Panc1 (cell line): Measurements from ENCODE around the gene ACOT4. TPM values are rescaled to one million over a fixed set of nuclear protein-coding genes. Genes with fewer than 3 reads are reported as not detected.
"Not testable (repeated sequence)": the region's sequence is repeated elsewhere in the genome, so short reads cannot be mapped to it uniquely, and the experiment has no call there.

ENCODE experiments used
- ATAC-seq: fragments of 200-7000 bp; cut with Tn5 transposase; 2 replicates; pipeline ENCODE4 v1.9.1; 2020; ENCODE audit warnings: mild to moderate bottlenecking, moderate library complexity
- BruUV-seq: library from RNA; stranded (reverse); fragments of 400-500 nt; replicated peaks from 2 replicates; lab custom pipeline; 2021; lab: Mats Ljungman, UMichigan
- CTCF ChIA-PET: fragments of 300-600 bp; sonication (Branson Sonifier 250); formaldehyde crosslinking; loops from one replicate; lab custom pipeline; 2022; ENCODE audit warnings: antibody characterized with exemption; lab: Charles Lee
- POLR2A ChIA-PET: fragments of 300-600 bp; sonication (Branson Sonifier 250); formaldehyde crosslinking; loops from one replicate; lab custom pipeline; 2022; ENCODE audit warnings: antibody characterized with exemption; lab: Charles Lee
- DNase-seq: peaks from one replicate; pipeline ENCODE4 v3.0.0-alpha.2; 2010; ENCODE audit warnings: low read depth, low spot score
- H3K27ac ChIP-seq: 2 replicates; pipeline ENCODE4 v1.5.1; 2011; ENCODE audit warnings: mild to moderate bottlenecking, low read length, inconsistent platforms
- H3K27me3 ChIP-seq: fragments of 200-500 bp; sonication (Bioruptor generic); 2 replicates; pipeline ENCODE4 v1.6.0; 2014; ENCODE audit warnings: low read length, inconsistent platforms; ENCODE audit not compliant: control insufficient read depth, insufficient read depth
- H3K36me3 ChIP-seq: fragments of 200-500 bp; sonication (Bioruptor generic); 2 replicates; pipeline ENCODE4 v1.5.1; 2014; ENCODE audit warnings: inconsistent platforms, mild to moderate bottlenecking, low read length, moderate library complexity; ENCODE audit not compliant: control insufficient read depth, insufficient read depth
- H3K4me1 ChIP-seq: 2 replicates; pipeline ENCODE4 v1.5.1; 2011; ENCODE audit warnings: inconsistent platforms, mild to moderate bottlenecking, low read length, moderate library complexity; ENCODE audit not compliant: control insufficient read depth, insufficient read depth
- H3K4me3 ChIP-seq, 2 experiments: 2 replicates each; pipeline ENCODE4 v1.5.1; 2011 to 2012; ENCODE audit warnings: low read depth in 2 of 2, low read length in 2 of 2, mild to moderate bottlenecking in 2 of 2, inconsistent platforms in 1 of 2, moderate library complexity in 1 of 2
- H3K9me3 ChIP-seq: fragments of 200-500 bp; sonication (Bioruptor generic); 2 replicates; pipeline ENCODE4 v1.5.1; 2014; ENCODE audit warnings: low read depth, mild to moderate bottlenecking, inconsistent platforms, low read length, moderate library complexity; ENCODE audit not compliant: control insufficient read depth, insufficient read depth
- POLR2AphosphoS5 ChIP-seq: IDR thresholded peaks from 2 replicates; pipeline ENCODE4 v1.6.1; 2012; ENCODE audit warnings: mild to moderate bottlenecking, low read depth, low read length, moderate library complexity
- SIN3A ChIP-seq: IDR thresholded peaks from 2 replicates; pipeline ENCODE4 v1.6.1; 2012; ENCODE audit warnings: low read depth, mild to moderate bottlenecking, low read length, moderate library complexity, borderline replicate concordance; ENCODE audit not compliant: insufficient read depth
- TCF7L2 ChIP-seq: IDR thresholded peaks from 2 replicates; pipeline ENCODE4 v1.6.1; 2011; ENCODE audit warnings: mild to moderate bottlenecking, low read depth, low read length, inconsistent platforms
- in situ Hi-C: cut with HindIII; loops from 2 replicates; pipeline ENCODE4 v1.10.0; 2016; ENCODE audit warnings: low sequenced_read_pairs, low pct_unique_long_range_greater_than_20kb
- intact Hi-C: fragments of 100-400 bp; cut with micrococcal nuclease; formaldehyde crosslinking; loops from one replicate; pipeline ENCODE4 v1.10.0; 2022; ENCODE audit not compliant: unreplicated experiment
- total RNA-seq: library from RNA; stranded (reverse); gene quantifications from one replicate; pipeline ENCODE4 v1.2.1, GENCODE V29; 2021; ENCODE audit not compliant: unreplicated experiment
- TF ChIP-seq, protein P1 (sequence below), 2 experiments: IDR thresholded peaks; 2 replicates each; pipeline ENCODE4 v1.6.1; 2011 to 2012; ENCODE audit warnings: low read depth in 2 of 2, control low read depth in 1 of 2, low read length in 1 of 2, mild to moderate bottlenecking in 1 of 2, moderate library complexity in 1 of 2; ENCODE audit not compliant: insufficient read depth in 1 of 2
- TF ChIP-seq, protein P2 (sequence below): fragments of 450-650 bp; IDR thresholded peaks from 2 replicates; pipeline ENCODE4 v1.5.1; 2017; ENCODE audit warnings: mild to moderate bottlenecking

Gene ACOT4
- total RNA-seq, 1 experiment from 2014 or later, result 2.7 TPM

DNA sequence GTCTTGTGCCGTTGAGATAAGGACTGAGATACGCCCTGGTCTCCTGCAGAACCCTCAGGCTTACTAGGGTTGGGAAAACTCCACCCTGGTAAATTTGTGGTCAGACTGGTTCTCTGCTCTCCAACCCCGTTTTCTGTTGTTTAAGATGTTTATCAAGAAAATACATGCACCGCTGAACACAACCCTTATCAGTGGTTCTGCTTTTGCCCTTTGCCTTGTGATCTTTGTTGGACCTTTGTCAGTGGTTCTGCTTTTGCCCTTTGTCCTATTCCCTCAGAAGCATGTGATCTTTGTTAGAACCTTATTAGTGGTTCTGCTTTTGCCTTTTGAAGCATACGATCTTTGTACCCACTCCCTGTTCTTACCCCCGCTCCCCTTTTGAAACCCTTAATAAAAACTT lies 29.0 kb upstream of the ACOT4 start:
- H3K36me3 ChIP-seq, H3K27me3 ChIP-seq, BruUV-seq, H3K27ac ChIP-seq, POLR2A ChIA-PET, intact Hi-C loops, ATAC-seq, H3K4me1 ChIP-seq, H3K4me3 ChIP-seq, CTCF ChIA-PET, H3K9me3 ChIP-seq, DNase-seq, in situ Hi-C loops: not testable (repeated sequence)

DNA sequence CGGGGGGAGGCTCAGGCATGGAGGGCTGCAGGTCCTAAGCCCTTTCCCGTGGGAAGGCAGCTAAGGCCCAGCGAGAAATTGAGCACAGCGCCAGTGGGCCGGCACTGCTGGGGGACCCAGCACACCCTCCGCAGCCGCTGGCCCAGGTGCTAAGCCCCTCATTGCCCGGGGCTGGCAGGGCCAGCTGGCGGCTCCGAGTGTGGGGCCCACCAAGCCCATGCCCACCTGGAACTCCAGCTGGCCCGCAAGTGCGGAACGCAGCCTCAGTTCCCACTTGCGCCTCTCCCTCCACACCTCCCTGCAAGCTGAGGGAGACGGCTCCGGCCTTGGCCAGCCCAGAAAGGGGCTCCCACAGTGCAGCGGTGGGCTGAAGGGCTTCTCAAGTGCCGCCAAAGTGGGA lies 25.2 kb upstream of the ACOT4 start:
- H3K27me3 ChIP-seq, H3K36me3 ChIP-seq, CTCF ChIA-PET, DNase-seq, in situ Hi-C loops, intact Hi-C loops, POLR2A ChIA-PET, H3K4me3 ChIP-seq, H3K27ac ChIP-seq, H3K4me1 ChIP-seq, ATAC-seq, H3K9me3 ChIP-seq, BruUV-seq: not testable (repeated sequence)

DNA sequence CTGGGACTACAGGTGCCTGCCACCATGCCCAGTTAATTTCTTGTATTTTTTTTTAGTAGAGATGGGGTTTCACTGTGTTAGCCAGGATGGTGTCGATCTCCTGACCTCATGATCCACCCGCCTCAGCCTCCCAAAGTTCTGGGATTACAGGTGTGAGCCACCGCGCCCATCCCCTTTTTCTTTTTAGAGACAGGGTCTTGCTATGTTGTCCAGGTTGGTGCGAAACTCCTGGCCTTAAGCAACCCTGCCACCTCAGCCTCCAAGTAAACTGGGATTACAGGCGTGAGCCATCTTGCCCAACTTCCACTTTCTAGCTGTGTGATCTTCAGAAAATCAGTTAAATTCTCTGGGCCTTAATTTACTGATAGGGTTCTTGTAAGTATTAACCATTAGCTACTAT lies 24.7 kb upstream of the ACOT4 start:
- in situ Hi-C loops, H3K27ac ChIP-seq, H3K36me3 ChIP-seq, H3K27me3 ChIP-seq, BruUV-seq, CTCF ChIA-PET, ATAC-seq, H3K4me1 ChIP-seq, intact Hi-C loops, DNase-seq, H3K9me3 ChIP-seq, H3K4me3 ChIP-seq: not testable (repeated sequence)
- POLR2A ChIA-PET, result interaction anchor here (0.6 kb wide), 1 partner anchor 664 kb away, joined by 3 read pairs; no protein-coding TSS in a partner anchor

DNA sequence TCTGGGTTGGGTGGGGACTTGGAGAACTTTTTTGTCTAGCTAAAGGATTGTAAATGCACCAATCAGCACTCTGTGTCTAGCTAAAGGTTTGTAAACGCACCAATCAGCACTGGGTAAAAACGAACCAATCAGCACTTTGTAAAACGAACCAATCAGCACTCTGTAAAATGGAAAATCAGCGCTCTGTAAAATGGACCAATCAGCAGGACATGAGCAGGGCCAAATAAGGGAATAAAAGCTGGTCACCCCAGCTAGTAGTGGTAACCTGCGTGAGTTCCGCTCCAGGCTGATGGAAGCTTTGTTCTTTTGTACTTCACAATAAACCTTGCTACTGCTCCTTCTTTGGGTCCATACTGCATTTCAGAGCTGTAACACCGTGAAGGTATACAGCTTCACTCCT lies 24.3 kb upstream of the ACOT4 start:
- ChIA-PET POLR2A (interaction anchor here (0.6 kb wide), 1 partner anchor 664 kb away, joined by 3 read pairs; no protein-coding TSS in a partner anchor), CTCF (no interaction called here)
- Histone ChIP-seq H3K27me3 (no peaks in the 10 kb centered on the region), H3K27ac (peak overlapping the region; percentile 88; the same call in 1 of the 2 replicates), H3K36me3 (no peaks in the 10 kb centered on the region), H3K9me3 (no peaks in the 10 kb centered on the region), H3K4me1 (peaks cover 4% of the 10 kb centered on the region; the same call in 1 of the 2 replicates), H3K4me3 (no peak overlapping the region)
- no peak for DNase-seq
- in situ Hi-C loops (no loop called here), intact Hi-C loops (no loop called here)
- ATAC-seq, result no peak
- TF ChIP-seq SIN3A (no peak), POLR2AphosphoS5 (no peak), TCF7L2 (no peak)
- TF ChIP-seq, protein P1, sequence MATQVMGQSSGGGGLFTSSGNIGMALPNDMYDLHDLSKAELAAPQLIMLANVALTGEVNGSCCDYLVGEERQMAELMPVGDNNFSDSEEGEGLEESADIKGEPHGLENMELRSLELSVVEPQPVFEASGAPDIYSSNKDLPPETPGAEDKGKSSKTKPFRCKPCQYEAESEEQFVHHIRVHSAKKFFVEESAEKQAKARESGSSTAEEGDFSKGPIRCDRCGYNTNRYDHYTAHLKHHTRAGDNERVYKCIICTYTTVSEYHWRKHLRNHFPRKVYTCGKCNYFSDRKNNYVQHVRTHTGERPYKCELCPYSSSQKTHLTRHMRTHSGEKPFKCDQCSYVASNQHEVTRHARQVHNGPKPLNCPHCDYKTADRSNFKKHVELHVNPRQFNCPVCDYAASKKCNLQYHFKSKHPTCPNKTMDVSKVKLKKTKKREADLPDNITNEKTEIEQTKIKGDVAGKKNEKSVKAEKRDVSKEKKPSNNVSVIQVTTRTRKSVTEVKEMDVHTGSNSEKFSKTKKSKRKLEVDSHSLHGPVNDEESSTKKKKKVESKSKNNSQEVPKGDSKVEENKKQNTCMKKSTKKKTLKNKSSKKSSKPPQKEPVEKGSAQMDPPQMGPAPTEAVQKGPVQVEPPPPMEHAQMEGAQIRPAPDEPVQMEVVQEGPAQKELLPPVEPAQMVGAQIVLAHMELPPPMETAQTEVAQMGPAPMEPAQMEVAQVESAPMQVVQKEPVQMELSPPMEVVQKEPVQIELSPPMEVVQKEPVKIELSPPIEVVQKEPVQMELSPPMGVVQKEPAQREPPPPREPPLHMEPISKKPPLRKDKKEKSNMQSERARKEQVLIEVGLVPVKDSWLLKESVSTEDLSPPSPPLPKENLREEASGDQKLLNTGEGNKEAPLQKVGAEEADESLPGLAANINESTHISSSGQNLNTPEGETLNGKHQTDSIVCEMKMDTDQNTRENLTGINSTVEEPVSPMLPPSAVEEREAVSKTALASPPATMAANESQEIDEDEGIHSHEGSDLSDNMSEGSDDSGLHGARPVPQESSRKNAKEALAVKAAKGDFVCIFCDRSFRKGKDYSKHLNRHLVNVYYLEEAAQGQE (IDR thresholded peaks at IDR 0.05; ENCODE audit: insufficient read depth in 1 of 2, low read depth in 2 of 2, low read length in 1 of 2), result no peak
- TF ChIP-seq, protein P2, sequence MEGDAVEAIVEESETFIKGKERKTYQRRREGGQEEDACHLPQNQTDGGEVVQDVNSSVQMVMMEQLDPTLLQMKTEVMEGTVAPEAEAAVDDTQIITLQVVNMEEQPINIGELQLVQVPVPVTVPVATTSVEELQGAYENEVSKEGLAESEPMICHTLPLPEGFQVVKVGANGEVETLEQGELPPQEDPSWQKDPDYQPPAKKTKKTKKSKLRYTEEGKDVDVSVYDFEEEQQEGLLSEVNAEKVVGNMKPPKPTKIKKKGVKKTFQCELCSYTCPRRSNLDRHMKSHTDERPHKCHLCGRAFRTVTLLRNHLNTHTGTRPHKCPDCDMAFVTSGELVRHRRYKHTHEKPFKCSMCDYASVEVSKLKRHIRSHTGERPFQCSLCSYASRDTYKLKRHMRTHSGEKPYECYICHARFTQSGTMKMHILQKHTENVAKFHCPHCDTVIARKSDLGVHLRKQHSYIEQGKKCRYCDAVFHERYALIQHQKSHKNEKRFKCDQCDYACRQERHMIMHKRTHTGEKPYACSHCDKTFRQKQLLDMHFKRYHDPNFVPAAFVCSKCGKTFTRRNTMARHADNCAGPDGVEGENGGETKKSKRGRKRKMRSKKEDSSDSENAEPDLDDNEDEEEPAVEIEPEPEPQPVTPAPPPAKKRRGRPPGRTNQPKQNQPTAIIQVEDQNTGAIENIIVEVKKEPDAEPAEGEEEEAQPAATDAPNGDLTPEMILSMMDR, result no peak
- BruUV-seq, result no TSS peak
